Endodermal cell (in vitro differentiated cells): ENCODE measurements around the gene TFPT. TPM values are rescaled to one million over a fixed set of nuclear protein-coding genes. Genes with fewer than 3 reads are reported as not detected.

Source experiments
- DNase-seq: peaks from one replicate; pipeline ENCODE4 v3.0.0-alpha.2; 2017
- H3K27ac ChIP-seq: 2 replicates; pipeline ENCODE4 v1.5.1; 2013; ENCODE audit warnings: mild to moderate bottlenecking, low read depth, low read length, moderate library complexity
- H3K27me3 ChIP-seq: 2 replicates; pipeline ENCODE4 v1.6.1; 2013; ENCODE audit warnings: mild to moderate bottlenecking, low read length, moderate library complexity; ENCODE audit not compliant: insufficient read depth, control insufficient read depth, poor library complexity, severe bottlenecking
- H3K36me3 ChIP-seq: 2 replicates; pipeline ENCODE4 v1.7.0; 2013; ENCODE audit warnings: mild to moderate bottlenecking, low read length, moderate library complexity; ENCODE audit not compliant: control insufficient read depth, insufficient read depth
- H3K4me1 ChIP-seq: one replicate; pipeline ENCODE4 v1.7.0; 2013; ENCODE audit warnings: low read length; ENCODE audit not compliant: control insufficient read depth, insufficient read depth
- H3K4me3 ChIP-seq: 2 replicates; pipeline ENCODE4 v1.5.1; 2013; ENCODE audit warnings: mild to moderate bottlenecking, low read length, moderate library complexity
- H3K9ac ChIP-seq: 2 replicates; pipeline ENCODE4 v1.6.1; 2013; ENCODE audit warnings: mild to moderate bottlenecking, low read length, moderate library complexity; ENCODE audit not compliant: poor library complexity, severe bottlenecking; ENCODE audit errors: extremely low read depth
- H3K9me3 ChIP-seq: 2 replicates; pipeline ENCODE4 v1.6.1; 2013; ENCODE audit warnings: mild to moderate bottlenecking, low read length, moderate library complexity; ENCODE audit not compliant: control insufficient read depth
- H3K27ac Mint-ChIP-seq: 2 replicates; pipeline ENCODE4 v1.8.0; 2020; ENCODE audit warnings: mixed read lengths
- H3K27me3 Mint-ChIP-seq: 2 replicates; pipeline ENCODE4 v1.8.0; 2021; ENCODE audit warnings: mild to moderate bottlenecking, mixed read lengths; ENCODE audit not compliant: insufficient read depth
- H3K36me3 Mint-ChIP-seq: 2 replicates; pipeline ENCODE4 v1.8.0; 2020; ENCODE audit warnings: low read depth, mixed read lengths
- H3K4me1 Mint-ChIP-seq: 2 replicates; pipeline ENCODE4 v1.8.0; 2020; ENCODE audit warnings: mixed read lengths
- H3K4me3 Mint-ChIP-seq: 2 replicates; pipeline ENCODE4 v1.8.0; 2020; ENCODE audit warnings: mild to moderate bottlenecking, moderate library complexity, mixed read lengths
- H3K9me3 Mint-ChIP-seq: 2 replicates; pipeline ENCODE4 v1.8.0; 2020; ENCODE audit warnings: mild to moderate bottlenecking, mixed read lengths
- CTCF ChIP-seq: fragments of 200-600 bp; sonication (generic); conservative IDR thresholded peaks from 2 replicates; pipeline ENCODE4 v1.5.0; 2021; ENCODE audit warnings: antibody characterized with exemption, mild to moderate bottlenecking
- WGBS, 2 experiments: methylation state at CpG; one replicate each; pipeline versions ENCODE4 v1.1.5 to v1.1.7; 2013; ENCODE audit warnings: missing lambda C conversion rate in 2 of 2, mixed read lengths in 1 of 2; ENCODE audit not compliant: insufficient coverage in 1 of 2, insufficient read length in 1 of 2; 5-methylcytosine and 5-hydroxymethylcytosine counted together
- total RNA-seq, 2 donors: library from RNA; stranded (reverse); fragmentation: NEBNext Ultra II Directional in 1 of 2; extraction: Animal tissue kit (Norgen Biotek cat#: 25700) in 1 of 2; gene quantifications; 2 replicates in 1 of 2; 3 replicates in 1 of 2; pipeline ENCODE4 v1.2.1, GENCODE V29; 2021

TFPT gene
- total RNA-seq, 2 donors from 2014 or later: 19.5 to 21.6 TPM

- Mint-ChIP-seq H3K36me3 (peaks cover 65% of the 10 kb centered on the region), H3K27ac (no peak overlapping the region), H3K4me3 (no peak overlapping the region), H3K27me3 (no peaks in the 10 kb centered on the region), H3K9me3 (no peaks in the 10 kb centered on the region), H3K4me1 (no peaks in the 10 kb centered on the region)
- H3K9ac ChIP-seq: no peak overlapping the region
- H3K27ac ChIP-seq: no peak overlapping the region
- no peak for DNase-seq
- TF ChIP-seq CTCF: no peak
- H3K9me3 ChIP-seq: no peaks in the 10 kb centered on the region
- no peaks in the 10 kb centered on the region for H3K27me3 ChIP-seq
- H3K36me3 ChIP-seq: peaks cover 53% of the 10 kb centered on the region
- no peak overlapping the region for H3K4me3 ChIP-seq
- H3K4me1 ChIP-seq: no peaks in the 10 kb centered on the region
- 93% methylated on average over 24 to 44 of the region's 44 CpGs for WGBS, 2 experiments
These were observed 12.4 kb upstream of the TFPT start for GRCh38 chr19:54127688-54128440.

- no peaks in the 10 kb centered on the region for H3K27me3 Mint-ChIP-seq
- no peak overlapping the region for H3K4me3 Mint-ChIP-seq
- H3K36me3 Mint-ChIP-seq: peaks cover 65% of the 10 kb centered on the region
These were observed 10.3 kb upstream of the TFPT start for GRCh38 chr19:54125713-54126112.

GRCh38 chr19:54124393-54124792, 8.9 kb upstream of the TFPT start:
- no peak for DNase-seq
- H3K27me3 ChIP-seq: no peaks in the 10 kb centered on the region
- peaks cover 61% of the 10 kb centered on the region for H3K36me3 ChIP-seq

More at GRCh38 chr19:54125713-54126112, 10.3 kb upstream of the TFPT start:
- TF ChIP-seq CTCF: no peak
- Histone ChIP-seq H3K9ac (no peak overlapping the region), H3K4me1 (no peaks in the 10 kb centered on the region), H3K27ac (no peak overlapping the region), H3K9me3 (no peaks in the 10 kb centered on the region), H3K4me3 (no peak overlapping the region), H3K27me3 (no peaks in the 10 kb centered on the region), H3K36me3 (peaks cover 51% of the 10 kb centered on the region)
- no peak overlapping the region for H3K27ac Mint-ChIP-seq
- no peaks in the 10 kb centered on the region for H3K9me3 Mint-ChIP-seq
- H3K4me1 Mint-ChIP-seq: no peaks in the 10 kb centered on the region
- DNase-seq: no peak
- WGBS, 2 experiments: 97 to 100% methylated on average over 5 to 9 of the region's 9 CpGs

More at GRCh38 chr19:54124393-54124792, 8.9 kb upstream of the TFPT start:
- Histone ChIP-seq H3K9ac (no peak overlapping the region), H3K9me3 (no peaks in the 10 kb centered on the region), H3K27ac (no peak overlapping the region), H3K4me1 (no peaks in the 10 kb centered on the region), H3K4me3 (no peak overlapping the region)
- H3K9me3 Mint-ChIP-seq: no peaks in the 10 kb centered on the region
- H3K27ac Mint-ChIP-seq: no peak overlapping the region
- H3K4me3 Mint-ChIP-seq: no peak overlapping the region
- no peak for TF ChIP-seq CTCF
- H3K36me3 Mint-ChIP-seq: peaks cover 72% of the 10 kb centered on the region
- H3K4me1 Mint-ChIP-seq: no peaks in the 10 kb centered on the region
- no peaks in the 10 kb centered on the region for H3K27me3 Mint-ChIP-seq
- 90 to 91% methylated on average over 8 to 19 of the region's 19 CpGs for WGBS, 2 experiments
